Endothelial cell of umbilical vein (primary cell): ENCODE measurements around the gene ANKS1B. TPM values are rescaled to one million over a fixed set of nuclear protein-coding genes. Genes with fewer than 3 reads are reported as not detected.

Experiments used
- BruUV-seq: library from RNA; stranded (reverse); fragments of 400-500 nt; replicated peaks from 2 replicates; lab custom pipeline; 2021; lab: Mats Ljungman, UMichigan
- CTCF ChIA-PET: fragments of 300-600, 350-600 bp; sonication (Branson Sonifier 250); formaldehyde crosslinking; loops from one replicate; lab custom pipeline; 2021; ENCODE audit warnings: antibody characterized with exemption, inconsistent platforms; lab: Charles Lee
- POLR2A ChIA-PET: fragments of 300-600, 350-600 bp; sonication (Branson Sonifier 250); formaldehyde crosslinking; loops from one replicate; lab custom pipeline; 2021; ENCODE audit warnings: antibody characterized with exemption, inconsistent platforms; lab: Charles Lee
- DNase-seq: peaks from one replicate; pipeline ENCODE4 v3.0.0-alpha.2; 2011; ENCODE audit warnings: low read depth, low spot score
- FAIRE-seq: peaks from 2 replicates; lab custom pipeline; 2011; peaks lifted over from hg19 to GRCh38; lab: Jason Lieb, UNC
- H2AFZ ChIP-seq: 2 replicates; pipeline ENCODE4 v1.6.0; 2012; ENCODE audit warnings: low read depth, low read length, control low read depth, inconsistent platforms
- H3K27ac ChIP-seq: 2 replicates; pipeline ENCODE4 v1.5.1; 2011; ENCODE audit warnings: low read depth, mild to moderate bottlenecking, control low read depth, low read length, moderate library complexity; ENCODE audit not compliant: insufficient read depth
- H3K27me3 ChIP-seq, 2 experiments: 2 replicates each; pipeline versions ENCODE4 v1.6.0 to v1.6.1; 2011; ENCODE audit warnings: low read length in 2 of 2, mixed read lengths in 1 of 2; ENCODE audit not compliant: control insufficient read depth in 2 of 2, insufficient read depth in 2 of 2
- H3K36me3 ChIP-seq, 2 experiments: 2 replicates in 1 of 2; 3 replicates in 1 of 2; pipeline ENCODE4 v1.5.1; 2011; ENCODE audit warnings: low read length in 2 of 2, mild to moderate bottlenecking in 1 of 2, moderate library complexity in 1 of 2; ENCODE audit not compliant: control insufficient read depth in 2 of 2, insufficient read depth in 2 of 2; ENCODE audit errors: extremely low read depth in 1 of 2
- H3K4me1 ChIP-seq: 3 replicates; pipeline ENCODE4 v1.5.1; 2011; ENCODE audit warnings: mild to moderate bottlenecking, low read length; ENCODE audit not compliant: control insufficient read depth, insufficient read depth; ENCODE audit errors: extremely low read depth
- H3K4me2 ChIP-seq: 2 replicates; pipeline ENCODE4 v1.6.1; 2011; ENCODE audit warnings: low read length, control low read depth, mixed read lengths; ENCODE audit not compliant: insufficient read depth
- H3K4me3 ChIP-seq, 3 experiments: fragments of 200-600 bp in 1 of 3; sonication (generic), shearing (Covaris generic) in 1 of 3; replicated peaks in 1 of 3; 2 replicates each; pipeline ENCODE4 v1.5.1; 2011 to 2016; ENCODE audit warnings: control low read depth in 3 of 3, low read length in 3 of 3, mild to moderate bottlenecking in 2 of 3, inconsistent platforms in 1 of 3, low read depth in 1 of 3, moderate library complexity in 1 of 3; ENCODE audit not compliant: insufficient read depth in 1 of 3
- H3K79me2 ChIP-seq: 2 replicates; pipeline ENCODE4 v1.6.0; 2012; ENCODE audit warnings: low read length, inconsistent platforms; ENCODE audit not compliant: control insufficient read depth, insufficient read depth
- H3K9ac ChIP-seq: replicated peaks from 2 replicates; pipeline ENCODE3; 2011; ENCODE audit warnings: low read length, control low read depth; ENCODE audit not compliant: insufficient read depth; ENCODE audit errors: extremely low read depth
- H3K9me1 ChIP-seq: replicated peaks from 3 replicates; pipeline ENCODE4 v1.6.0; 2011; ENCODE audit warnings: mild to moderate bottlenecking, low read length; ENCODE audit not compliant: control insufficient read depth, insufficient read depth; ENCODE audit errors: extremely low read depth
- H3K9me3 ChIP-seq: replicated peaks from 2 replicates; pipeline ENCODE4 v1.5.1; 2012; ENCODE audit warnings: low read length, inconsistent platforms; ENCODE audit not compliant: control insufficient read depth, insufficient read depth
- H4K20me1 ChIP-seq: replicated peaks from 2 replicates; pipeline ENCODE3; 2011; ENCODE audit warnings: mild to moderate bottlenecking, low read length; ENCODE audit not compliant: control insufficient read depth, insufficient read depth; ENCODE audit errors: extremely low read depth
- EZH2 ChIP-seq: IDR thresholded peaks from 2 replicates; pipeline ENCODE4 v1.6.1; 2012; ENCODE audit warnings: borderline replicate concordance, low read depth, mild to moderate bottlenecking, moderate library complexity, low read length, inconsistent platforms; ENCODE audit not compliant: severe bottlenecking
- FOS ChIP-seq: IDR thresholded peaks from 2 replicates; pipeline ENCODE4 v1.6.1; 2011; ENCODE audit warnings: mild to moderate bottlenecking, low read length, moderate library complexity, borderline replicate concordance; ENCODE audit not compliant: insufficient read depth
- GATA2 ChIP-seq: IDR thresholded peaks from 2 replicates; pipeline ENCODE4 v1.7.0; 2011; ENCODE audit warnings: low read depth, mild to moderate bottlenecking, moderate library complexity, mixed read lengths, low read length; ENCODE audit not compliant: insufficient read length, insufficient read depth
- JUN ChIP-seq: IDR thresholded peaks from 2 replicates; pipeline ENCODE4 v1.6.1; 2011; ENCODE audit warnings: borderline replicate concordance, low read depth; ENCODE audit not compliant: insufficient read length, insufficient read depth
- MYC ChIP-seq: IDR thresholded peaks from one replicate; pipeline ENCODE4 v1.6.1; 2011; ENCODE audit warnings: mild to moderate bottlenecking, low read depth, low read length
- POLR2AphosphoS5 ChIP-seq: IDR thresholded peaks from 2 replicates; pipeline ENCODE4 v1.6.1; 2012; ENCODE audit warnings: low read depth, mild to moderate bottlenecking, control low read depth, low read length, moderate library complexity; ENCODE audit not compliant: insufficient read depth
- dilution Hi-C: fragments of 300-500 bp; cut with MboI; formaldehyde crosslinking; loops from one replicate; pipeline ENCODE4 v1.15.0; 2019; ENCODE audit warnings: low sequenced_read_pairs; ENCODE audit not compliant: extremely low pct_ligation_motif_present
- intact Hi-C: fragments of 100-400 bp; cut with micrococcal nuclease; formaldehyde crosslinking; loops from one replicate; pipeline ENCODE4 v1.10.0; 2022
- polyA plus RNA-seq, 4 experiments: library from polyadenylated mRNA; depleted of rRNA in 3 of 4; stranded (reverse) in 3 of 4; unstranded in 1 of 4; fragments of >200 nt; gene quantifications; 2 replicates each; pipeline versions ENCODE4 v1.2.1 to v1.2.3, GENCODE V29; 2011 to 2012; ENCODE audit warnings: missing spikeins in 1 of 4
- total RNA-seq: library from RNA; stranded (reverse); gene quantifications from 2 replicates; pipeline ENCODE4 v1.2.3, GENCODE V29; 2021
- TF ChIP-seq, protein P1 (sequence below), 2 donors: IDR thresholded peaks; 1 replicate in 1 of 2; 2 replicates in 1 of 2; pipeline ENCODE4 v1.5.1; 2011; ENCODE audit warnings: low read length in 2 of 2, mild to moderate bottlenecking in 2 of 2, moderate library complexity in 2 of 2, control low read depth in 1 of 2, inconsistent platforms in 1 of 2, low read depth in 1 of 2; ENCODE audit not compliant: insufficient read depth in 1 of 2; ENCODE audit errors: extremely low read depth in 1 of 2

Gene ANKS1B
- total and polyA plus RNA-seq, 2 donors (not counting 3 experiments of a cell fraction or from before 2014, with no cell fraction given) = 0.15 to 0.38 TPM

DNA sequence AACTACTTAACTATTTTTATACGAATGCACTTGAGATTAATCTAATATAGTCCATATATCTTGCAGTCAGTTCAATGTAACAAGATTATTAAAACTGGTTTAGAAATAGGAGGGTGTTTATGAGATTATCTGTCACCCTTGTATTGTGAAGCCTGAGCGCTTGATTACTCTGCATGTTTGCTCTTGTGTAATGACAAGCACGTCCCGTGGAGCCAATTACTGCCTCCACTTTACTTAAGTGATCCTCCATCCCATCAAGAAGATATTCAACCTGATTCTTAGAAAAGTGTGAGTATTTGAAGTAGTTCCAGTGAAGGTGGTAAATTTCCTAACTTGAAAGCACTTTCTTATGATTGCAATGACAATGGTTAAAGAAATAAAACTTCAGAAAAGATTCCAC, 752.4 kb downstream of the ANKS1B start:
- H3K9ac ChIP-seq = no peak overlapping the region
- dilution Hi-C loops (no loop called here), intact Hi-C loops (no loop called here)
- no TSS peak for BruUV-seq
- H3K4me3 ChIP-seq = no peak overlapping the region
- H3K27ac ChIP-seq = no peak overlapping the region
- H4K20me1 ChIP-seq = no peaks in the 10 kb centered on the region
- H3K36me3 ChIP-seq = no peaks in the 10 kb centered on the region
- H3K4me2 ChIP-seq = no peak overlapping the region
- H3K9me3 ChIP-seq = peaks cover 4% of the 10 kb centered on the region
- H2AFZ ChIP-seq = no peak overlapping the region
- POLR2A ChIA-PET = no interaction called here
- CTCF ChIA-PET = no interaction called here
- no peaks in the 10 kb centered on the region for H3K79me2 ChIP-seq
- no peaks in the 10 kb centered on the region for H3K9me1 ChIP-seq
- no peaks in the 10 kb centered on the region for H3K4me1 ChIP-seq
- H3K27me3 ChIP-seq = no peaks in the 10 kb centered on the region
- no peak for DNase-seq
- FAIRE-seq = no peak
- TF ChIP-seq MYC (no peak), GATA2 (no peak), JUN (no peak), EZH2 (no peak), FOS (no peak), POLR2AphosphoS5 (no peak)
- TF ChIP-seq, protein P1, sequence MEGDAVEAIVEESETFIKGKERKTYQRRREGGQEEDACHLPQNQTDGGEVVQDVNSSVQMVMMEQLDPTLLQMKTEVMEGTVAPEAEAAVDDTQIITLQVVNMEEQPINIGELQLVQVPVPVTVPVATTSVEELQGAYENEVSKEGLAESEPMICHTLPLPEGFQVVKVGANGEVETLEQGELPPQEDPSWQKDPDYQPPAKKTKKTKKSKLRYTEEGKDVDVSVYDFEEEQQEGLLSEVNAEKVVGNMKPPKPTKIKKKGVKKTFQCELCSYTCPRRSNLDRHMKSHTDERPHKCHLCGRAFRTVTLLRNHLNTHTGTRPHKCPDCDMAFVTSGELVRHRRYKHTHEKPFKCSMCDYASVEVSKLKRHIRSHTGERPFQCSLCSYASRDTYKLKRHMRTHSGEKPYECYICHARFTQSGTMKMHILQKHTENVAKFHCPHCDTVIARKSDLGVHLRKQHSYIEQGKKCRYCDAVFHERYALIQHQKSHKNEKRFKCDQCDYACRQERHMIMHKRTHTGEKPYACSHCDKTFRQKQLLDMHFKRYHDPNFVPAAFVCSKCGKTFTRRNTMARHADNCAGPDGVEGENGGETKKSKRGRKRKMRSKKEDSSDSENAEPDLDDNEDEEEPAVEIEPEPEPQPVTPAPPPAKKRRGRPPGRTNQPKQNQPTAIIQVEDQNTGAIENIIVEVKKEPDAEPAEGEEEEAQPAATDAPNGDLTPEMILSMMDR (IDR thresholded peaks at IDR 0.05; ENCODE audit: extremely low read depth in 1 of 2, insufficient read depth in 1 of 2, low read depth in 1 of 2, low read length in 2 of 2) = no peak
